ENCODE data around the gene ARHGAP32.

The ARHGAP32 gene

GRCh38 chr11:129109701-129110100 lies 82.4 kb downstream of the ARHGAP32 start:
- ATAC-seq = no peak
- DNase-seq = no peak

GRCh38 chr11:129106788-129107187 lies 85.3 kb downstream of the ARHGAP32 start:
- DNase-seq = no peak

GRCh38 chr11:129102756-129103155 lies 89.4 kb downstream of the ARHGAP32 start:
- DNase-seq = no peak
- no peak for ATAC-seq

More at GRCh38 chr11:129106788-129107187, 85.3 kb downstream of the ARHGAP32 start:
- no peak for ATAC-seq

- no peak for DNase-seq
- ATAC-seq = no peak
Observed at GRCh38 chr11:129102225-129102624, 89.9 kb downstream of the ARHGAP32 start.

- ATAC-seq = no peak
- no peak for DNase-seq
Observed at GRCh38 chr11:129093283-129093682, 98.8 kb downstream of the ARHGAP32 start.

GRCh38 chr11:129090056-129090455 lies 102.1 kb downstream of the ARHGAP32 start:
- DNase-seq = no peak
- no peak for ATAC-seq

- ATAC-seq (no peak), DNase-seq (no peak)
Observed at GRCh38 chr11:129089279-129089678, 102.8 kb downstream of the ARHGAP32 start.

- no peak for DNase-seq
- ATAC-seq = no peak
Observed at GRCh38 chr11:129086976-129087375, 105.1 kb downstream of the ARHGAP32 start.

GRCh38 chr11:129077191-129077590 lies 114.9 kb downstream of the ARHGAP32 start:
- no peak for DNase-seq
- ATAC-seq = no peak

- DNase-seq (no peak), ATAC-seq (no peak)
Observed at GRCh38 chr11:129075757-129076156, 116.4 kb downstream of the ARHGAP32 start.

- no peak for ATAC-seq
- DNase-seq = no peak
Observed at GRCh38 chr11:129067454-129067853, 124.7 kb downstream of the ARHGAP32 start.

GRCh38 chr11:129066229-129066628 lies 125.9 kb downstream of the ARHGAP32 start:
- DNase-seq = no peak
- no peak for ATAC-seq

GRCh38 chr11:129063118-129063517 lies 129.0 kb downstream of the ARHGAP32 start:
- no peak for DNase-seq
- ATAC-seq = no peak

- no peak for DNase-seq
Observed at GRCh38 chr11:129061492-129062230, 130.5 kb downstream of the ARHGAP32 start.

GRCh38 chr11:129056916-129057315 lies 135.2 kb downstream of the ARHGAP32 start:
- ATAC-seq (no peak), DNase-seq (no peak)

More at GRCh38 chr11:129061492-129062230, 130.5 kb downstream of the ARHGAP32 start:
- ATAC-seq = no peak

GRCh38 chr11:129055196-129055595 lies 136.9 kb downstream of the ARHGAP32 start:
- ATAC-seq (no peak), DNase-seq (no peak)

GRCh38 chr11:129048911-129049310 lies 143.2 kb downstream of the ARHGAP32 start:
- ATAC-seq (no peak), DNase-seq (no peak)

GRCh38 chr11:129045150-129045549 lies 147.0 kb downstream of the ARHGAP32 start:
- ATAC-seq (no peak), DNase-seq (no peak)

- no peak for ATAC-seq
Observed at GRCh38 chr11:129042503-129042902, 149.6 kb downstream of the ARHGAP32 start.

GRCh38 chr11:129041611-129042018 lies 150.5 kb downstream of the ARHGAP32 start:
- ATAC-seq (no peak), DNase-seq (no peak)

More at GRCh38 chr11:129042503-129042902, 149.6 kb downstream of the ARHGAP32 start:
- no peak for DNase-seq

- no peak for DNase-seq
- no peak for ATAC-seq
Observed at GRCh38 chr11:129040934-129041333, 151.2 kb downstream of the ARHGAP32 start.

GRCh38 chr11:129035244-129035643 lies 156.9 kb downstream of the ARHGAP32 start:
- no peak for ATAC-seq
- no peak for DNase-seq

GRCh38 chr11:129034001-129034400 lies 158.1 kb downstream of the ARHGAP32 start:
- ATAC-seq = no peak
- no peak for DNase-seq
